ENCODE data around the gene NUP42.

DNA sequence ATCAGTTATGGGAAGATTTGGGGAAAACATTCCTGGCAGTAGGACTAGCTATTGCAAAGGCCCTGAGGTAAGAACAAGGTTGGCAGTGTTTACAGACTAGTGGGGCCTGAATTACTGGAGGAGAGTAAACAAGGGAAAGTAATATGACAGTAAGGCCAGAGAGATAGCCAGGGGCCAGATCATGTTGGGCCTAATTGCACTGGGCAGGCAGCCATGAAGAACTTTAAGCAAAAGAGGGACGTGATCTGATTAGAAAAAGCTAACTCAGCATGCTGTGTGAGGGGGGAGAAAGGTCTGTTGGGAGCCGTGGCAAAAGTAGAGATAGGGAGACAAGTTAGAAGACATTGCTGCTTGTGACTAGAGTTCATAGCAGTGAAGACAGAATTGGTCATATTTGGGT is 9.2 kb downstream of the NUP42 start:
- TF ChIP-seq, protein P1, sequence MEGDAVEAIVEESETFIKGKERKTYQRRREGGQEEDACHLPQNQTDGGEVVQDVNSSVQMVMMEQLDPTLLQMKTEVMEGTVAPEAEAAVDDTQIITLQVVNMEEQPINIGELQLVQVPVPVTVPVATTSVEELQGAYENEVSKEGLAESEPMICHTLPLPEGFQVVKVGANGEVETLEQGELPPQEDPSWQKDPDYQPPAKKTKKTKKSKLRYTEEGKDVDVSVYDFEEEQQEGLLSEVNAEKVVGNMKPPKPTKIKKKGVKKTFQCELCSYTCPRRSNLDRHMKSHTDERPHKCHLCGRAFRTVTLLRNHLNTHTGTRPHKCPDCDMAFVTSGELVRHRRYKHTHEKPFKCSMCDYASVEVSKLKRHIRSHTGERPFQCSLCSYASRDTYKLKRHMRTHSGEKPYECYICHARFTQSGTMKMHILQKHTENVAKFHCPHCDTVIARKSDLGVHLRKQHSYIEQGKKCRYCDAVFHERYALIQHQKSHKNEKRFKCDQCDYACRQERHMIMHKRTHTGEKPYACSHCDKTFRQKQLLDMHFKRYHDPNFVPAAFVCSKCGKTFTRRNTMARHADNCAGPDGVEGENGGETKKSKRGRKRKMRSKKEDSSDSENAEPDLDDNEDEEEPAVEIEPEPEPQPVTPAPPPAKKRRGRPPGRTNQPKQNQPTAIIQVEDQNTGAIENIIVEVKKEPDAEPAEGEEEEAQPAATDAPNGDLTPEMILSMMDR (tag by site-specific recombination; IDR thresholded peaks at IDR 0.05): no peak
- TF ChIP-seq ZNF174 (tag by site-specific recombination; IDR thresholded peaks at IDR 0.05): no peak
- TF ChIP-seq MYNN (tag by site-specific recombination; IDR thresholded peaks at IDR 0.05; ENCODE audit: borderline replicate concordance): no peak
- TF ChIP-seq, protein P2, sequence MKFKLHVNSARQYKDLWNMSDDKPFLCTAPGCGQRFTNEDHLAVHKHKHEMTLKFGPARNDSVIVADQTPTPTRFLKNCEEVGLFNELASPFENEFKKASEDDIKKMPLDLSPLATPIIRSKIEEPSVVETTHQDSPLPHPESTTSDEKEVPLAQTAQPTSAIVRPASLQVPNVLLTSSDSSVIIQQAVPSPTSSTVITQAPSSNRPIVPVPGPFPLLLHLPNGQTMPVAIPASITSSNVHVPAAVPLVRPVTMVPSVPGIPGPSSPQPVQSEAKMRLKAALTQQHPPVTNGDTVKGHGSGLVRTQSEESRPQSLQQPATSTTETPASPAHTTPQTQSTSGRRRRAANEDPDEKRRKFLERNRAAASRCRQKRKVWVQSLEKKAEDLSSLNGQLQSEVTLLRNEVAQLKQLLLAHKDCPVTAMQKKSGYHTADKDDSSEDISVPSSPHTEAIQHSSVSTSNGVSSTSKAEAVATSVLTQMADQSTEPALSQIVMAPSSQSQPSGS (tag by site-specific recombination; IDR thresholded peaks at IDR 0.05; ENCODE audit: low read depth): no peak
- no peak for TF ChIP-seq ZNF23 (tag by site-specific recombination; IDR thresholded peaks at IDR 0.05; ENCODE audit: borderline replicate concordance)

Data from HEK293 (cell line).